BLaER1 (cell line): ENCODE results near the gene NPTX1.

Experiments used
- H3K27ac ChIP-seq: shearing (Covaris generic); formaldehyde crosslinking; 2 replicates; pipeline ENCODE4 v1.8.1; 2022
- H3K27me3 ChIP-seq: shearing (Covaris generic); formaldehyde crosslinking; 2 replicates; pipeline ENCODE4 v1.8.1; 2022
- H3K36me3 ChIP-seq: shearing (Covaris generic); formaldehyde crosslinking; 2 replicates; pipeline ENCODE4 v1.8.1; 2022
- H3K4me1 ChIP-seq: shearing (Covaris generic); formaldehyde crosslinking; 2 replicates; pipeline ENCODE4 v1.8.1; 2022
- H3K4me2 ChIP-seq: shearing (Covaris generic); formaldehyde crosslinking; 2 replicates; pipeline ENCODE4 v1.8.1; 2022
- H3K4me3 ChIP-seq: shearing (Covaris generic); formaldehyde crosslinking; 2 replicates; pipeline ENCODE4 v1.8.1; 2022
- H3K9ac ChIP-seq: shearing (Covaris generic); formaldehyde crosslinking; 2 replicates; pipeline ENCODE4 v1.8.1; 2022
- H3K9me3 ChIP-seq: shearing (Covaris generic); formaldehyde crosslinking; 2 replicates; pipeline ENCODE4 v1.8.1; 2022
- H4K20me1 ChIP-seq: shearing (Covaris generic); formaldehyde crosslinking; 2 replicates; pipeline ENCODE4 v1.8.1; 2022
- Cebpa-rat ChIP-seq: shearing (Covaris generic); IDR thresholded peaks from 2 replicates; pipeline ENCODE4 v1.8.1; 2022

Gene NPTX1

GRCh38 chr17:80461528-80462160, 14.8 kb downstream of the NPTX1 start:
- peaks cover 56% of the 10 kb centered on the region for H3K27me3 ChIP-seq
- H4K20me1 ChIP-seq = peaks cover 7% of the 10 kb centered on the region; the same call in 1 of the 2 replicates
- TF ChIP-seq Cebpa-rat = no peak

GRCh38 chr17:80460429-80460834, 16.0 kb downstream of the NPTX1 start:
- H3K4me1 ChIP-seq = peaks cover 31% of the 10 kb centered on the region
- H3K27me3 ChIP-seq = peaks cover 47% of the 10 kb centered on the region
- no peak overlapping the region for H3K4me3 ChIP-seq
- H3K9me3 ChIP-seq = no peaks in the 10 kb centered on the region
- no peak overlapping the region for H3K27ac ChIP-seq
- TF ChIP-seq Cebpa-rat = no peak
- no peak overlapping the region for H3K4me2 ChIP-seq
- no peak overlapping the region for H3K9ac ChIP-seq
- no peaks in the 10 kb centered on the region for H4K20me1 ChIP-seq
- no peaks in the 10 kb centered on the region for H3K36me3 ChIP-seq

More at GRCh38 chr17:80461528-80462160, 14.8 kb downstream of the NPTX1 start:
- Histone ChIP-seq H3K4me3 (no peak overlapping the region), H3K9me3 (no peaks in the 10 kb centered on the region), H3K27ac (no peak overlapping the region), H3K36me3 (no peaks in the 10 kb centered on the region), H3K9ac (no peak overlapping the region), H3K4me1 (peaks cover 26% of the 10 kb centered on the region), H3K4me2 (peak overlapping the region; percentile 26; the same call in 1 of the 2 replicates)

- H3K27ac ChIP-seq = no peak overlapping the region
- H4K20me1 ChIP-seq = no peaks in the 10 kb centered on the region
- H3K27me3 ChIP-seq = peaks cover 38% of the 10 kb centered on the region
- H3K4me2 ChIP-seq = no peak overlapping the region
- H3K4me3 ChIP-seq = no peak overlapping the region
- no peak overlapping the region for H3K9ac ChIP-seq
- H3K9me3 ChIP-seq = no peaks in the 10 kb centered on the region
- peaks cover 36% of the 10 kb centered on the region for H3K4me1 ChIP-seq
- TF ChIP-seq Cebpa-rat = no peak
- H3K36me3 ChIP-seq = no peaks in the 10 kb centered on the region
Measured at GRCh38 chr17:80459234-80459633, 17.2 kb downstream of the NPTX1 start.

GRCh38 chr17:80458016-80458415, 18.4 kb downstream of the NPTX1 start:
- TF ChIP-seq Cebpa-rat = no peak
- no peak overlapping the region for H3K9ac ChIP-seq
- H3K4me3 ChIP-seq = no peak overlapping the region
- peaks cover 45% of the 10 kb centered on the region for H3K4me1 ChIP-seq
- no peak overlapping the region for H3K27ac ChIP-seq
- H4K20me1 ChIP-seq = no peaks in the 10 kb centered on the region
- H3K36me3 ChIP-seq = no peaks in the 10 kb centered on the region
- no peaks in the 10 kb centered on the region for H3K9me3 ChIP-seq
- peaks cover 38% of the 10 kb centered on the region for H3K27me3 ChIP-seq
- H3K4me2 ChIP-seq = peak overlapping the region; percentile 48

- TF ChIP-seq Cebpa-rat = no peak
- H3K4me1 ChIP-seq = peaks cover 49% of the 10 kb centered on the region
- no peak overlapping the region; the same call in 1 of the 2 replicates for H3K9ac ChIP-seq
- H3K4me2 ChIP-seq = peak overlapping the region; percentile 48
- no peaks in the 10 kb centered on the region for H3K9me3 ChIP-seq
- no peak overlapping the region for H3K27ac ChIP-seq
- no peaks in the 10 kb centered on the region for H3K36me3 ChIP-seq
- no peaks in the 10 kb centered on the region for H4K20me1 ChIP-seq
- H3K27me3 ChIP-seq = peaks cover 38% of the 10 kb centered on the region
- H3K4me3 ChIP-seq = no peak overlapping the region
Measured at GRCh38 chr17:80457236-80457856, 19.1 kb downstream of the NPTX1 start.

GRCh38 chr17:80456465-80457235, 19.8 kb downstream of the NPTX1 start:
- Histone ChIP-seq H4K20me1 (no peaks in the 10 kb centered on the region), H3K9ac (no peak overlapping the region), H3K9me3 (no peaks in the 10 kb centered on the region), H3K4me2 (no peak overlapping the region), H3K27ac (no peak overlapping the region), H3K36me3 (no peaks in the 10 kb centered on the region), H3K4me1 (peaks cover 50% of the 10 kb centered on the region), H3K4me3 (no peak overlapping the region), H3K27me3 (peaks cover 31% of the 10 kb centered on the region)
- no peak for TF ChIP-seq Cebpa-rat

- H4K20me1 ChIP-seq = no peaks in the 10 kb centered on the region
- no peak overlapping the region for H3K27ac ChIP-seq
- peaks cover 52% of the 10 kb centered on the region for H3K4me1 ChIP-seq
- peak overlapping the region; percentile 74; the same call in 1 of the 2 replicates for H3K4me3 ChIP-seq
- no peak for TF ChIP-seq Cebpa-rat
- no peaks in the 10 kb centered on the region for H3K9me3 ChIP-seq
- H3K4me2 ChIP-seq = peak overlapping the region; percentile 94
- no peak overlapping the region for H3K9ac ChIP-seq
- no peaks in the 10 kb centered on the region for H3K36me3 ChIP-seq
- peaks cover 28% of the 10 kb centered on the region for H3K27me3 ChIP-seq
Measured at GRCh38 chr17:80455784-80456183, 20.6 kb downstream of the NPTX1 start.

GRCh38 chr17:80455336-80455710, 21.1 kb downstream of the NPTX1 start:
- no peaks in the 10 kb centered on the region for H3K36me3 ChIP-seq
- no peak for TF ChIP-seq Cebpa-rat
- peaks cover 28% of the 10 kb centered on the region for H3K27me3 ChIP-seq

GRCh38 chr17:80454557-80455335, 21.7 kb downstream of the NPTX1 start:
- Histone ChIP-seq H3K36me3 (no peaks in the 10 kb centered on the region), H3K27ac (peak overlapping the region; percentile 98), H3K4me2 (peak overlapping the region; percentile 94), H3K27me3 (peaks cover 28% of the 10 kb centered on the region), H3K4me1 (peaks cover 52% of the 10 kb centered on the region), H4K20me1 (no peaks in the 10 kb centered on the region), H3K4me3 (peak overlapping the region; percentile 74), H3K9me3 (no peaks in the 10 kb centered on the region), H3K9ac (peak overlapping the region; percentile 97)
- TF ChIP-seq Cebpa-rat = no peak

More at GRCh38 chr17:80455336-80455710, 21.1 kb downstream of the NPTX1 start:
- H3K4me2 ChIP-seq = peak overlapping the region; percentile 94
- H3K9me3 ChIP-seq = no peaks in the 10 kb centered on the region
- H3K27ac ChIP-seq = peak overlapping the region; percentile 98
- peak overlapping the region; percentile 74 for H3K4me3 ChIP-seq
- H3K9ac ChIP-seq = peak overlapping the region; percentile 97
- H4K20me1 ChIP-seq = no peaks in the 10 kb centered on the region
- H3K4me1 ChIP-seq = peaks cover 52% of the 10 kb centered on the region
